Fibroblast of pulmonary artery (primary cell): ENCODE data around the gene CHI3L2.

Experiments
- DNase-seq: peaks from one replicate; pipeline ENCODE4 v3.0.0-alpha.2; 2010; ENCODE audit warnings: low read depth
- H3K4me3 ChIP-seq: replicated peaks from 2 replicates; pipeline ENCODE4 v1.5.1; 2011; ENCODE audit warnings: low read depth, mild to moderate bottlenecking, control low read depth, low read length, moderate library complexity
- TF ChIP-seq, protein P1 (sequence below): IDR thresholded peaks from 2 replicates; pipeline ENCODE4 v1.5.1; 2011; ENCODE audit warnings: mild to moderate bottlenecking, control low read depth, low read length, inconsistent platforms; ENCODE audit errors: missing control alignments

The CHI3L2 gene, protein sequence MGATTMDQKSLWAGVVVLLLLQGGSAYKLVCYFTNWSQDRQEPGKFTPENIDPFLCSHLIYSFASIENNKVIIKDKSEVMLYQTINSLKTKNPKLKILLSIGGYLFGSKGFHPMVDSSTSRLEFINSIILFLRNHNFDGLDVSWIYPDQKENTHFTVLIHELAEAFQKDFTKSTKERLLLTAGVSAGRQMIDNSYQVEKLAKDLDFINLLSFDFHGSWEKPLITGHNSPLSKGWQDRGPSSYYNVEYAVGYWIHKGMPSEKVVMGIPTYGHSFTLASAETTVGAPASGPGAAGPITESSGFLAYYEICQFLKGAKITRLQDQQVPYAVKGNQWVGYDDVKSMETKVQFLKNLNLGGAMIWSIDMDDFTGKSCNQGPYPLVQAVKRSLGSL

DNA sequence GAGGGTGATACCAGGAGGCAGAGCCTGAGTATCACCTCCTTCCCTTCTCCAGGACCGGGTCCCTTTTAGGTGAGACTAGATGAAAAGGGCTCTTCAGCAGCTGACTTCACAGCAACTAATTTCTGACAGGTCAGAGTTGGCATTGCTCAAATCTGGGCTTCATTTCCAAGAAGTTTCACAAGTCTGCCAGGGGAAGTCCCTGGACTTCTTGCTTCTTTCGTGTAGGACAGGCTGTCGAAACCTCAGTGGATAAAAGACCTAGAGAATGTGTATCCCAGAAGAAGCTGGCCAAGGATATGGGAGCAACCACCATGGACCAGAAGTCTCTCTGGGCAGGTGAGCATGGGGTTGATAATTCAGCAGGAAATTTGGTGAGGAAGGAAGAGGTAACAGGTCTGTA, at the start of gene CHI3L2:
TSS of gene CHI3L2 (plus strand) at position 280 of the 400 bp plus-strand sequence. CDS start at position 297, 17 bp downstream.
- DNase-seq = peak; percentile 78
- TF ChIP-seq, protein P1, sequence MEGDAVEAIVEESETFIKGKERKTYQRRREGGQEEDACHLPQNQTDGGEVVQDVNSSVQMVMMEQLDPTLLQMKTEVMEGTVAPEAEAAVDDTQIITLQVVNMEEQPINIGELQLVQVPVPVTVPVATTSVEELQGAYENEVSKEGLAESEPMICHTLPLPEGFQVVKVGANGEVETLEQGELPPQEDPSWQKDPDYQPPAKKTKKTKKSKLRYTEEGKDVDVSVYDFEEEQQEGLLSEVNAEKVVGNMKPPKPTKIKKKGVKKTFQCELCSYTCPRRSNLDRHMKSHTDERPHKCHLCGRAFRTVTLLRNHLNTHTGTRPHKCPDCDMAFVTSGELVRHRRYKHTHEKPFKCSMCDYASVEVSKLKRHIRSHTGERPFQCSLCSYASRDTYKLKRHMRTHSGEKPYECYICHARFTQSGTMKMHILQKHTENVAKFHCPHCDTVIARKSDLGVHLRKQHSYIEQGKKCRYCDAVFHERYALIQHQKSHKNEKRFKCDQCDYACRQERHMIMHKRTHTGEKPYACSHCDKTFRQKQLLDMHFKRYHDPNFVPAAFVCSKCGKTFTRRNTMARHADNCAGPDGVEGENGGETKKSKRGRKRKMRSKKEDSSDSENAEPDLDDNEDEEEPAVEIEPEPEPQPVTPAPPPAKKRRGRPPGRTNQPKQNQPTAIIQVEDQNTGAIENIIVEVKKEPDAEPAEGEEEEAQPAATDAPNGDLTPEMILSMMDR = no peak
- H3K4me3 ChIP-seq = no peak within 1 kb of the TSS

DNA sequence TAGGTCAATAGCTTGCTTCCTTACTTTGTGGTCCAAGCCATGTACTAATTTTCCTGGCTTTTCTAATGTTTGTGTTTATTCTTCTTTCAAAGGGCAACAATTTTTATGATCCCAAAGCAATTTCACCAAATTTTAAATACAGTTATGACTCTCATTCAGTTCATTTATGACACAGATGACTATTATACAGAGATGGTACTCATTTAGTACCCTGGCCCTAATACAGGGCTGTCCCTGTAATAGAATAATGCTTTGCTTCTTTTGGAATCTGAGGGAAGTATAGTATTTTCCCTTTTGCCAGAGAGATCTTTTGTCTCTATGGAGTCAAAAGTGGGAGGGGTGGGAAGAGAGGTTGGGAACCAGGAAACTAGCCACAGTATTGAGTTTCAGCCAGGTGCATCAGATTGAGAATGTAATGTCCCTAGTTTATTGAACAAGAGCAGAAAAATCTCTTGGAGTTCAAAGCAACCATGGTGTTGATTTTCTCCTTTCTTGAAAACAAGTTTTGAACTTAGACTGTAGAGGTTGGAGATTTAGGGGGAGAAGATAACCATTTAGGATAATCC, 47.5 kb upstream of the CHI3L2 start:
- H3K4me3 ChIP-seq = no peak overlapping the region
- DNase-seq = no peak
- TF ChIP-seq, protein P1 = no peak

DNA sequence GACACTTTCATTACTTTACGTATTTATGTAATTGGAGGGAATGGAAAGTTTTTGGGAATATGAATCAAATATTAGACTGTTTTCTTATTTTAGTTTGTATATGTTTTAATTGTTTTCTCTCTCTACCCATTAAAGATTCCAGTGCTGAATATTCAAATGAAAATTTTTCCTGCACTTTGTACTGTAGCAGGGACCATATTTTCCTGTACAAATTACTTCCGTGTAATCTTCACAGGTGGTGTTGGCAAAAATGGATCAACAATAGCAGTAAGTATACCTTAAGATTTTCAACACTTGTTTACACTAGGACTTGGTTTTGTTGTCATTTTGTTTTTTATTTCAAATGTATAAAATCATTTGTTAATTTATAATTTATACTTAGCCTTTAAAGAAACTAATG, 45.5 kb upstream of the CHI3L2 start:
- no peak overlapping the region for H3K4me3 ChIP-seq
- TF ChIP-seq, protein P1 = no peak
- DNase-seq = no peak

DNA sequence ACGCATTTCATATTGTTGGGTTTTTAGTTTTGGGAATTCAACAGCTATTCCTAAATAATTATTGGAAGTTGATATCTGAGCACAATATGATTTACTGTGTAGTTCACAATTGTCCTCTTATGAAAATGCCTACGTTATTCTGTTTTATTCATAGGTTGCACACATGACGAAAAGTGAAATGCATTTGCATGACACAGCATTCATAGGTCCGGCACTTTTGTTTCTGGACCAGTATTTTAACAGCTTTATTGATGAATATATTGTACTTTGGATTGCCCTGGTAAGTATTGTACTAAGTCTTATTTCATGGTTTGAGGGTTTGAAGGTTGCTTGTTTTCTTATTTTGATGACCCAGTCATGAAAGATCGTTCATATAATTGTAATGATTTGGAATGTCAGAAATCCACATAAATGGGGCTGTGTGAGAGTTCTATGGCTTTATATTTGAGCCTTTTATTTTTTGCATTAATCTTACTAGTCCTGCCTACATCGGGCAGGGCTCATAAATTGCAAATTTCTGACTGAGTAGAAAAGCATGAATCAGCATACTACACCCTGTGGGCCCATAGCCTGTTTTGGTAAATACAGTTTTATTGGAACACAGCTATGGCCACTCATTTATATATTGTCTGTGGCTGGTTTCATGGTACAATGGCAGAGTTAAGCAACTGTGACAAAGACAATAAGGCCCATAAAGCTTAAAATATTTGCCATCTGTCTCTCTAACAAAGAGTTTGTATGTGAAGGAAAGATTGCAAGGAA, 44.0 kb upstream of the CHI3L2 start:
- no peak overlapping the region for H3K4me3 ChIP-seq
- TF ChIP-seq, protein P1 = no peak
- DNase-seq = no peak

DNA sequence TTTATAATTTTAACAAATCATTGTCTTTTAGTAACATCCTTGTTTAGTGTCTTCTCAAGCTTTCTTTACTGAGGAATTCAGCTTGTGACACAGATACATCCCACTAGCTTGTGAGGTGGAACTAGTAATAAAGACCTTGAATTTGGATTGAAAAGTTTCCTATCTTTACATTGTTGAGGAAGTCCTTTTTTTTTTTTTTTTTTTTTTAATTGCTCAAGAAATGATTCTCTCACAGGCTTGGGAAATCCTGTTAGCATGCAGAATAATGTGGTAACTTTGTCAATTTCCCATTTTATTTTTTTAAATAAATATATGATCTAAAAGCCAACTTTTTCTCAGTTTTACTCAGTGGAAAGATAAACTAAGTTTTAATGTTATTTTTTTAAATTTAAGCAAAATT, 42.9 kb upstream of the CHI3L2 start:
- H3K4me3 ChIP-seq = no peak overlapping the region
- TF ChIP-seq, protein P1 = no peak
- DNase-seq = no peak

DNA sequence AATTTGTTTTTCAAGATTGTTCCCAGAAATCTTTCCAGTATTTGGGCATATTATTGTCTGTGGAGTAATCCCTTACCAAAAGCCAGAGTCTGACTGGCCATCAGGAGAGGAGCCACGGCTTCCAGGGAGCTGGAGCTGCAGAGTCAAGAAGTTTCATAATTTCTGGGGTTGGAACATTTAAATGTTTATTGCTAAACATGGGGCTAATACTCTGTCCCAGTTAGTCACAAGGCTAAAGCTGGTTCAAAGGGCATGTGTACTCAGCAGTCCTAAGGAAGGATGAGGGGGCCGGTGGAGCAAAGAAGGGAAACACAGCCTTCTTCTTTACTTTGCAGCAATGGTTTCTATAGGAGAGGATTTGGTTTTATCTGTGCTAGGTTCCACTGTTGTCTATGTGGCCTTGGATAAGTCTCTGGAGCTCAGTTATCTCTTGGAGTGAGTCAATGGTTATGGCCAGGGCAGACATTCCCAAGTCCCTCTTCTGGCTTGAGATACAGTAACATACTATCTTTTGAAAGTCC, 36.5 kb upstream of the CHI3L2 start:
- DNase-seq = peak; percentile 86
- H3K4me3 ChIP-seq = no peak overlapping the region
- TF ChIP-seq, protein P1 = no peak
